Measurements from ENCODE around the gene SPZ1. TPM values are rescaled to one million over a fixed set of nuclear protein-coding genes. Genes with fewer than 3 reads are reported as not detected.

Gene SPZ1
- total and polyA plus RNA-seq, 8 donors = not detected

Other genes starting within 250 kb of the SPZ1 start
- 10 to 100 TPM; 11.6 to 43.2 (median 15.7) TPM for gene SERINC5, start 64.0 kb upstream of the SPZ1 start, total RNA-seq
- 1 to 10 TPM; 3.7 to 5.2 TPM for gene SERINC5, start 64.0 kb upstream of the SPZ1 start, polyA plus RNA-seq
- gene ZFYVE16, start 88.1 kb downstream of the SPZ1 start, total RNA-seq = 10 to 100 TPM in 3 of 6 donors, 1 to 10 TPM in 3; 7.9 to 22.6 (median 9.8) TPM
- 1 to 10 TPM; 6.3 to 9.5 TPM for gene ZFYVE16, start 88.1 kb downstream of the SPZ1 start, polyA plus RNA-seq
- 1 to 10 TPM; 1.1 to 2.5 (median 1.9) TPM for gene FAM151B, start 168.1 kb downstream of the SPZ1 start, total RNA-seq
- 1 to 10 TPM in 1 of 2 donors, under 1 TPM in 1; 0.49 to 1.2 TPM for gene FAM151B, start 168.1 kb downstream of the SPZ1 start, polyA plus RNA-seq